SJCRH30 (cell line): Measurements from ENCODE around the gene MRPL39. TPM values are rescaled to one million over a fixed set of nuclear protein-coding genes. Genes with fewer than 3 reads are reported as not detected.

ENCODE experiments used
- DNase-seq, 2 experiments: peaks; one replicate each; pipeline ENCODE4 v3.0.0-alpha.2; 2015 to 2020
- H3K27ac ChIP-seq: fragments of 250-450 bp; sonication (Bioruptor Pico); 2 replicates; pipeline ENCODE4 v1.5.1; 2020; ENCODE audit warnings: mild to moderate bottlenecking, moderate library complexity
- H3K27me3 ChIP-seq: fragments of 250-450 bp; sonication (Bioruptor Pico); 2 replicates; pipeline ENCODE4 v1.5.1; 2020; ENCODE audit warnings: mild to moderate bottlenecking, moderate library complexity
- H3K36me3 ChIP-seq: fragments of 250-450 bp; sonication (Bioruptor Pico); 2 replicates; pipeline ENCODE4 v1.5.1; 2020; ENCODE audit warnings: mild to moderate bottlenecking, moderate library complexity
- H3K4me1 ChIP-seq: fragments of 250-450 bp; sonication (Bioruptor Pico); 2 replicates; pipeline ENCODE4 v1.5.1; 2020; ENCODE audit warnings: mild to moderate bottlenecking, moderate library complexity
- H3K4me3 ChIP-seq: fragments of 250-450 bp; sonication (Bioruptor Pico); 2 replicates; pipeline ENCODE4 v1.5.1; 2020; ENCODE audit warnings: mild to moderate bottlenecking, moderate library complexity
- H3K9me3 ChIP-seq: fragments of 250-450 bp; sonication (Bioruptor Pico); replicated peaks from 2 replicates; pipeline ENCODE4 v1.5.1; 2020; ENCODE audit warnings: mild to moderate bottlenecking, moderate library complexity
- total RNA-seq: library from RNA; depleted of rRNA; stranded (reverse); fragments of >200 nt; shearing (Covaris generic); gene quantifications from 2 replicates; pipeline ENCODE4 v1.2.3, GENCODE V29; 2014

Gene MRPL39
- total RNA-seq, 1 experiment from 2014 or later, result 95.0 TPM

GRCh38 chr21:25566645-25567044, 40.6 kb downstream of the MRPL39 start:
- no peak for DNase-seq
- Histone ChIP-seq H3K36me3 (peaks cover 24% of the 10 kb centered on the region), H3K4me3 (no peak overlapping the region), H3K9me3 (no peaks in the 10 kb centered on the region; the same call in 1 of the 2 replicates), H3K4me1 (no peaks in the 10 kb centered on the region), H3K27me3 (no peaks in the 10 kb centered on the region), H3K27ac (no peak overlapping the region)

DNA sequence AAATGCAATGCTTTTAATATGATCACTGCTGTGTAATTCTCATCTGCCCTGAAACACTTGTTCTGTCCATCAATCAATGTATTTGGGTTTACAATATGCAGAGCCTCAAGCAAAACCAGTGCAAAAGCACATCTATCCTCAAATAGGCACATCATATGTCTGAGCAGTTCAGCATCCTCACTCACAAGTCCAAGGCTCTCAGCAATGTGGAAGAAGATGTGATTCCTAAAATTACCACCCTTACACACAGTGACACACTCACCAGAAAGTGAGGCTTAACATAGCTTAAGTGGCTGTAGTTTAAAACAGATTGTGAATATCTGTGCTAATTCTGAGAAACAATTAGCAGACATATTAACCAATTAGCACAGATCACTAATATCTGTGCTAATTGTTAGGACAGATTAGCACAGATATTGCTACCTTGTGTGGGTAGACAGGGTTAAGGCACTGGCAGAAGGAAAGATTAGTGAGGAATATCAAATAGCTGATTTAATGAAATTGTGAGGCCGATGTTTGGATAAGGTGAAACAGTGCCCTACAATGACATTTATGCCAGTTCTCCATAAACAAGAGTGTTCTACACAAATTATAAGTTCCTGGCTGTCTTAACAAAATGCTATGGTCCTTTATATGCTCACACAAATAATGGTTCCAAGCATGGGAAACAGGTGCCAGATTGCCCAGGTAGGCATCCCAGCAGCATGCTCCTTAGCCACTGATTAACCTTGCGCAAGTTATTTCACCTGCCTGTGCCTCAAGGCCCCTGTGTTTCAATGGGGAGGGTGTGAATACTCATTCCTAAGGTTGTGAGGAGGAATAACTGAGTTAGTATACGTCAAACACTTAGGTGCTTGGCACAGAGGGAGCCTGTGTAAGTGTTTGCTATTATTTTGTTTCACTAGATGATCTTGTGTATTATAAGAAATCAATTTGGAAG, 41.7 kb downstream of the MRPL39 start:
- H3K4me1 ChIP-seq, result no peaks in the 10 kb centered on the region

DNA sequence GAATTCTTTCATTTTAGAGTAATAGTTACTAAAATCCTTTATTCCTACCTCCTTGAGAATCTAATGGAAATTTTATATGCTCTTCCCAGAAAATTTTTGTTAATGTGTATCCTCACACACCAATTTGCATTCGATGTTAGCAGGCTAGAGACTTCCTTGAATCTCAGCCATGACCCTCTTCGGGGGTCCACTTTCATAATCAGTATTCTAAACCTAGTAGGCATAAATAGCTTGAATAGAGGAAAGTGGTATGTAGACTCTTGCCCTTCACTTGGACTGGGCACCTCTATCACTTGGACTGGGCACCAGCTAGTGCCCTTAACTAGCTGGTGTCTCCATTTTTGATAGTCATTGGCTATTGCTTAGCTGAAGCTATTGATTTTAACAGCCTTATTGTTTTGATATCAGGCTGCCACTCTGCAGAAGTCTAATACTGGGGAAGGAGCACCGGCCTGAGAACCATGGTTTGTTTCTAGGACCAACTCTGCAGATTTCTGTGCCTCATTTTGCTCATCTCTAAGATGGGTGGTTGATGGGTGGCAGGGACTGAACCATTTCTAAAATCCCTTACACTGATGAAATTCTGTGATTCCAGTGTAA, 42.8 kb downstream of the MRPL39 start:
- no peaks in the 10 kb centered on the region for H3K27me3 ChIP-seq
- H3K4me1 ChIP-seq, result no peaks in the 10 kb centered on the region
- H3K9me3 ChIP-seq, result no peaks in the 10 kb centered on the region; the same call in 1 of the 2 replicates
- H3K27ac ChIP-seq, result no peak overlapping the region
- DNase-seq, result no peak
- no peak overlapping the region for H3K4me3 ChIP-seq
- peaks cover 26% of the 10 kb centered on the region for H3K36me3 ChIP-seq

More for the DNA sequence above, 41.7 kb downstream of the MRPL39 start:
- DNase-seq, result no peak
- H3K27me3 ChIP-seq, result no peaks in the 10 kb centered on the region
- no peak overlapping the region for H3K4me3 ChIP-seq
- no peaks in the 10 kb centered on the region; the same call in 1 of the 2 replicates for H3K9me3 ChIP-seq
- H3K27ac ChIP-seq, result no peak overlapping the region
- peaks cover 26% of the 10 kb centered on the region for H3K36me3 ChIP-seq

DNA sequence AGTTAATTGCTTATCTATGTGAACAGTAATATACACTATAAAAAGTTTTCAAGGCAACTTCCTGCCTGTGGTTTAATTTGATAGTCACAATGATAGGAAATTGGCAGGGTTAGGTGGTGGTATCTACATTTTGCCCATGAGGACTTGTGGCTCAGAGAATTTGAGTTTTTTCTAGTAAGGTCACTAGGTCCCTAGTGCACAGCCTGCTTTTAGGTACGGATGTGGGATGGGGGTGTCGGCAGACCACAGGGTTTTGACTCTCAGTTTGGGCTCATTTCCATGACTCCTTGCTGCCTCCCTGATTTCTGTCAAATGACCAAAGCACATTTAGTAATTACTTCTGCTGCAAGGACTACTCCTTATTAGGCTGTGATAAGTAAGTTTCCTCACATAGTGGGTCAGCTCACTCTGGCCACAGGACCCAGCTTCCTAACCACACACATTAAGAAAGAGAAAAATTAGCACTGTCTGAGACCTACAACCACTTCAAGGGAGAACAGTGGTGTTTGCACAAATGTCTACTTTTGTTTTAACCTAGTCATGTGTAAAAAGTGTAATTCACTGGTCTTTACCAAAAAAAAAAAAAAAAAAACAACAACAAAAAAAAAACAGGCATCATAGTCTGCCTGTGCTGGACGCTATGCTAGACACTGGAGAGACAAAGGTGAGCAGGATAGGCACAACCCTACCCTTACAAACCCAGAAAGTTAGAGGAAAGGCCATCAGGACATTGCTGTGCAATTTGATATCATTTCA, 43.7 kb downstream of the MRPL39 start:
- H3K4me1 ChIP-seq, result no peaks in the 10 kb centered on the region
- H3K36me3 ChIP-seq, result peaks cover 26% of the 10 kb centered on the region
- H3K27ac ChIP-seq, result no peak overlapping the region
- H3K9me3 ChIP-seq, result no peaks in the 10 kb centered on the region; the same call in 1 of the 2 replicates
- H3K27me3 ChIP-seq, result no peaks in the 10 kb centered on the region
- H3K4me3 ChIP-seq, result no peak overlapping the region
- no peak for DNase-seq

- H3K9me3 ChIP-seq, result no peaks in the 10 kb centered on the region; the same call in 1 of the 2 replicates
- no peaks in the 10 kb centered on the region for H3K27me3 ChIP-seq
- peaks cover 24% of the 10 kb centered on the region for H3K36me3 ChIP-seq
- no peak overlapping the region for H3K4me3 ChIP-seq
- DNase-seq, result no peak
- H3K4me1 ChIP-seq, result no peaks in the 10 kb centered on the region
- no peak overlapping the region for H3K27ac ChIP-seq
Measured at GRCh38 chr21:25562660-25563059, 44.6 kb downstream of the MRPL39 start.

DNA sequence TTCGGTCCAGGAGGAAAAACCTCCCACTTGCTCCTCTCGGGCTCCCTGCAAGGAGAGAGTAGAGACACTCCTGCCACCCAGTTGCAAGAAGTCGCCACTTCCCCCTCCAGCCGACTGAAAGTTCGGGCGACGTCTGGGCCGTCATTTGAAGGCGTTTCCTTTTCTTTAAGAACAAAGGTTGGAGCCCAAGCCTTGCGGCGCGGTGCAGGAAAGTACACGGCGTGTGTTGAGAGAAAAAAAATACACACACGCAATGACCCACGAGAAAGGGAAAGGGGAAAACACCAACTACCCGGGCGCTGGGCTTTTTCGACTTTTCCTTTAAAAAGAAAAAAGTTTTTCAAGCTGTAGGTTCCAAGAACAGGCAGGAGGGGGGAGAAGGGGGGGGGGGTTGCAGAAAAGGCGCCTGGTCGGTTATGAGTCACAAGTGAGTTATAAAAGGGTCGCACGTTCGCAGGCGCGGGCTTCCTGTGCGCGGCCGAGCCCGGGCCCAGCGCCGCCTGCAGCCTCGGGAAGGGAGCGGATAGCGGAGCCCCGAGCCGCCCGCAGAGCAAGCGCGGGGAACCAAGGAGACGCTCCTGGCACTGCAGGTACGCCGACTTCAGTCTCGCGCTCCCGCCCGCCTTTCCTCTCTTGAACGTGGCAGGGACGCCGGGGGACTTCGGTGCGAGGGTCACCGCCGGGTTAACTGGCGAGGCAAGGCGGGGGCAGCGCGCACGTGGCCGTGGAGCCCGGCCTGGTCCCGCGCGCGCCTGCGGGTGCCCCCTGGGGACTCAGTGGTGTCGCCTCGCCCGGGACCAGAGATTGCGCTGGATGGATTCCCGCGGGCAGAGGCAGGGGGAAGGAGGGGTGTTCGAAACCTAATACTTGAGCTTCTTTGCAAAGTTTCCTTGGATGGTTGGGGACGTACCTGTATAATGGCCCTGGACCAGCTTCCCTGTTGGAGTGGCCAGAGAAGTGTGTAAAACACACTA, 45.3 kb downstream of the MRPL39 start:
- Histone ChIP-seq H3K27me3 (no peaks in the 10 kb centered on the region), H3K36me3 (peaks cover 22% of the 10 kb centered on the region), H3K9me3 (no peaks in the 10 kb centered on the region; the same call in 1 of the 2 replicates), H3K27ac (no peak overlapping the region), H3K4me3 (no peak overlapping the region), H3K4me1 (no peaks in the 10 kb centered on the region)
- no peak for DNase-seq

DNA sequence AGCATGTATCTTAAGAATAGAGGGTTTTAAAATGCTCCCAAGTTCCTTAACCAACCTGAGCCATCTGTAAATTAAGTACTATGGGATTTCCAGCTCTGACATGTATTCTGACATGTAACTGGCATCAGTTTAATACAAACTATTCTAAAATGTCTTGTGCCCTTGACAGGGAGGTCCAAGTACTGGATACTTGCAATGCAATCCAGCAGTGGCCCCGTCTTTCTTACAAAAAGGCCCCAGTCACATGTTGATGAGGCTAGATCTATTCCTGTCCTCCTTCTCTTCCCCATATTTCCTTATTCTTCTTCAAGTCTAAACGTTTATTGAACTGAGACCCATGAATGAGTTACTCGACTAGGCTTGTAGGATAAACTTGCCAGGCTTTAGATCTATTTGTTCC, 46.4 kb downstream of the MRPL39 start:
- Histone ChIP-seq H3K36me3 (peaks cover 14% of the 10 kb centered on the region), H3K9me3 (no peaks in the 10 kb centered on the region), H3K27me3 (no peaks in the 10 kb centered on the region), H3K27ac (no peak overlapping the region), H3K4me1 (no peaks in the 10 kb centered on the region), H3K4me3 (no peak overlapping the region)
- no peak for DNase-seq

- H3K27ac ChIP-seq, result no peak overlapping the region
- H3K9me3 ChIP-seq, result no peaks in the 10 kb centered on the region
- H3K4me1 ChIP-seq, result no peaks in the 10 kb centered on the region
- DNase-seq, result no peak
- H3K4me3 ChIP-seq, result no peak overlapping the region
- peaks cover 9% of the 10 kb centered on the region; the same call in 1 of the 2 replicates for H3K36me3 ChIP-seq
- no peaks in the 10 kb centered on the region for H3K27me3 ChIP-seq
Measured at GRCh38 chr21:25560271-25560685, 47.0 kb downstream of the MRPL39 start.

DNA sequence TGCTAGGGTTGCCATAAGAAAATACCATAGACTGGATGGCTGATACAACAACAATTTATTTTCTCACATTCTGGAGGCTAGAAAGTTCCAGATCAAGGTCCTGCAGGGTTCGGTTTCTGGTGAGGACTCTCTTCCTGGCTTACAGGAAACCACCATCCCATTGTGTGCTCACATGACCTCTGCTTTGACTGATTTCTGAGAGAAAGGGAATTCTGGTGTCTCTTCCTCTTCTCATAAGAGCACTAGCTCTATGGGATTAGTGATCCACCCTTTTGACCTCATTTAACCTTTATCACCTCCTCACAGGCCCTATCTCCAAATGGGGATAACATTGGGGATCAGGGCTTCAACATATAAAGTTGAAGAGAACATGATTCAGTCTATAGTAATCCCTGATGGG, 47.5 kb downstream of the MRPL39 start:
- Histone ChIP-seq H3K4me1 (no peaks in the 10 kb centered on the region), H3K27me3 (no peaks in the 10 kb centered on the region), H3K4me3 (no peak overlapping the region), H3K36me3 (peaks cover 8% of the 10 kb centered on the region; the same call in 1 of the 2 replicates), H3K9me3 (no peaks in the 10 kb centered on the region), H3K27ac (no peak overlapping the region)
- no peak for DNase-seq

GRCh38 chr21:25558123-25558522, 49.2 kb downstream of the MRPL39 start:
- H3K4me3 ChIP-seq, result no peak overlapping the region
- peaks cover 3% of the 10 kb centered on the region; the same call in 1 of the 2 replicates for H3K36me3 ChIP-seq
- DNase-seq, result no peak
- no peaks in the 10 kb centered on the region for H3K9me3 ChIP-seq
- no peak overlapping the region for H3K27ac ChIP-seq
- H3K4me1 ChIP-seq, result no peaks in the 10 kb centered on the region
- H3K27me3 ChIP-seq, result no peaks in the 10 kb centered on the region

- no peaks in the 10 kb centered on the region for H3K4me1 ChIP-seq
- DNase-seq, result no peak
- H3K27me3 ChIP-seq, result no peaks in the 10 kb centered on the region
- no peak overlapping the region for H3K27ac ChIP-seq
- H3K36me3 ChIP-seq, result 0 out of 2 replicates have a peak, but pooled peaks cover 3% of the 10 kb centered on the region
- no peak overlapping the region for H3K4me3 ChIP-seq
- no peaks in the 10 kb centered on the region for H3K9me3 ChIP-seq
Measured at GRCh38 chr21:25557180-25557579, 50.1 kb downstream of the MRPL39 start.

- H3K36me3 ChIP-seq, result no peaks in the 10 kb centered on the region
- H3K4me1 ChIP-seq, result no peaks in the 10 kb centered on the region
- no peaks in the 10 kb centered on the region for H3K27me3 ChIP-seq
- no peak for DNase-seq
- H3K9me3 ChIP-seq, result no peaks in the 10 kb centered on the region
- no peak overlapping the region for H3K27ac ChIP-seq
- no peak overlapping the region for H3K4me3 ChIP-seq
Measured at GRCh38 chr21:25556091-25556490, 51.2 kb downstream of the MRPL39 start.

- H3K4me1 ChIP-seq, result no peaks in the 10 kb centered on the region
- H3K9me3 ChIP-seq, result no peaks in the 10 kb centered on the region
- H3K27me3 ChIP-seq, result no peaks in the 10 kb centered on the region
- no peak overlapping the region for H3K4me3 ChIP-seq
- DNase-seq, result no peak
- no peak overlapping the region for H3K27ac ChIP-seq
- H3K36me3 ChIP-seq, result no peaks in the 10 kb centered on the region
Measured at GRCh38 chr21:25555492-25555891, 51.8 kb downstream of the MRPL39 start.

- Histone ChIP-seq H3K9me3 (no peaks in the 10 kb centered on the region), H3K27me3 (no peaks in the 10 kb centered on the region), H3K4me1 (no peaks in the 10 kb centered on the region), H3K4me3 (no peak overlapping the region), H3K36me3 (no peaks in the 10 kb centered on the region), H3K27ac (no peak overlapping the region)
- DNase-seq, result no peak
Measured at GRCh38 chr21:25552856-25553255, 54.4 kb downstream of the MRPL39 start.
